ENCODE data around the gene ABITRAM. TPM values are rescaled to one million over a fixed set of nuclear protein-coding genes. Genes with fewer than 3 reads are reported as not detected.

ABITRAM gene
- total RNA-seq, 1 experiment from 2014 or later = 23.6 TPM

- Histone ChIP-seq H3K36me3 (ENCODE audit: low read depth) (peaks cover 10% of the 10 kb centered on the region), H3K4me1 (replicated peaks; ENCODE audit: insufficient read depth) (peaks cover 20% of the 10 kb centered on the region), H3F3A (ENCODE audit: insufficient read depth, low read depth) (peaks cover 14% of the 10 kb centered on the region; the same call in 1 of the 2 replicates), H3K9me2 (ENCODE audit: insufficient read depth) (no peaks in the 10 kb centered on the region), H3K27ac (peak within 1 kb of the TSS; percentile 80), H3K9me3 (ENCODE audit: insufficient read depth, low read depth) (no peaks in the 10 kb centered on the region), H4K20me1 (ENCODE audit: insufficient read depth) (no peaks in the 10 kb centered on the region), H3K27me3 (ENCODE audit: insufficient read depth, low read depth) (no peaks in the 10 kb centered on the region), H2AFZ (peak within 1 kb of the TSS; percentile 99), H3K4me3 (peak within 1 kb of the TSS; percentile 99), H3K4me2 (peak within 1 kb of the TSS; percentile 96), H3K79me2 (ENCODE audit: low read depth) (peaks cover 48% of the 10 kb centered on the region)
- TF ChIP-seq CTCF (conservative IDR thresholded peaks at IDR 0.05) (no peak), EZH2 (IDR thresholded peaks at IDR 0.05; ENCODE audit: low read depth) (no peak)
- peak; percentile 91 to 93 for DNase-seq
- no TSS peak for BruUV-seq (replicated peaks)
- ChIA-PET CTCF (interaction anchor here (0.6 kb wide), 1 partner anchor 48 kb away, joined by 3 read pairs; no protein-coding TSS in a partner anchor), POLR2A (ENCODE audit: unreplicated experiment) (interaction anchor here (0.5 to 0.6 kb wide), 2 partner anchors 39 to 83 kb away, joined by 4 to 6 read pairs; no protein-coding TSS in a partner anchor)
- intact Hi-C loops (cut with micrococcal nuclease; ENCODE audit: unreplicated experiment) = loop anchor here (1.0 to 10.0 kb wide), 4 partner anchors 79 to 411 kb away; partner anchors contain the start of gene CTNNAL1
Observed at GRCh38 chr9:108933718-108934322, 380 bp upstream of the ABITRAM start, which contains the start of gene ELP1. ELP1 (minus strand) TSS chr9:108934124; CDS start chr9:108931146, 2,978 bp downstream.

- Histone ChIP-seq H3F3A (ENCODE audit: insufficient read depth, low read depth) (peaks cover 14% of the 10 kb centered on the region; the same call in 1 of the 2 replicates), H3K27me3 (ENCODE audit: insufficient read depth, low read depth) (no peaks in the 10 kb centered on the region), H3K79me2 (ENCODE audit: low read depth) (peaks cover 26% of the 10 kb centered on the region), H3K9me3 (ENCODE audit: insufficient read depth, low read depth) (no peaks in the 10 kb centered on the region), H3K36me3 (ENCODE audit: low read depth) (peaks cover 16% of the 10 kb centered on the region), H3K27ac (no peak overlapping the region), H2AFZ (no peak overlapping the region), H3K4me1 (replicated peaks; ENCODE audit: insufficient read depth) (peaks cover 12% of the 10 kb centered on the region), H3K9me2 (ENCODE audit: insufficient read depth) (no peaks in the 10 kb centered on the region), H4K20me1 (ENCODE audit: insufficient read depth) (no peaks in the 10 kb centered on the region), H3K4me3 (no peak overlapping the region), H3K4me2 (no peak overlapping the region)
- ChIA-PET POLR2A (ENCODE audit: unreplicated experiment) (no interaction called here), CTCF (no interaction called here)
- TF ChIP-seq EZH2 (IDR thresholded peaks at IDR 0.05; ENCODE audit: low read depth) (no peak), CTCF (conservative IDR thresholded peaks at IDR 0.05) (no peak)
- DNase-seq = no peak
- BruUV-seq (replicated peaks) = no TSS peak
- intact Hi-C loops (cut with micrococcal nuclease; ENCODE audit: unreplicated experiment) = loop anchor here (10.0 kb wide), 2 partner anchors 257 to 407 kb away; no protein-coding TSS in a partner anchor
Observed at GRCh38 chr9:108937561-108938305, 3.5 kb downstream of the ABITRAM start.

- no TSS peak for BruUV-seq (replicated peaks)
- H2AFZ ChIP-seq = no peak overlapping the region
- no peaks in the 10 kb centered on the region for H3K9me3 ChIP-seq (ENCODE audit: insufficient read depth, low read depth)
- H4K20me1 ChIP-seq (ENCODE audit: insufficient read depth) = no peaks in the 10 kb centered on the region
- no peaks in the 10 kb centered on the region for H3K27me3 ChIP-seq (ENCODE audit: insufficient read depth, low read depth)
- no peaks in the 10 kb centered on the region for H3K9me2 ChIP-seq (ENCODE audit: insufficient read depth)
- no peak overlapping the region for H3K27ac ChIP-seq
- peaks cover 3% of the 10 kb centered on the region; the same call in 1 of the 2 replicates for H3F3A ChIP-seq (ENCODE audit: insufficient read depth, low read depth)
- H3K4me1 ChIP-seq (replicated peaks; ENCODE audit: insufficient read depth) = peaks cover 7% of the 10 kb centered on the region
- DNase-seq = no peak
- no peak for TF ChIP-seq CTCF (conservative IDR thresholded peaks at IDR 0.05)
- TF ChIP-seq EZH2 (IDR thresholded peaks at IDR 0.05; ENCODE audit: low read depth) = no peak
- CTCF ChIA-PET = no interaction called here
- POLR2A ChIA-PET (ENCODE audit: unreplicated experiment) = interaction anchor here (0.5 kb wide), 1 partner anchor 441 kb away, joined by 3 read pairs; no protein-coding TSS in a partner anchor
- H3K4me2 ChIP-seq = no peak overlapping the region
- peaks cover 9% of the 10 kb centered on the region for H3K79me2 ChIP-seq (ENCODE audit: low read depth)
- H3K36me3 ChIP-seq (ENCODE audit: low read depth) = peaks cover 16% of the 10 kb centered on the region
- H3K4me3 ChIP-seq = no peak overlapping the region
- intact Hi-C loops (cut with micrococcal nuclease; ENCODE audit: unreplicated experiment) = loop anchor here (10.0 kb wide), 2 partner anchors 255 to 405 kb away; no protein-coding TSS in a partner anchor
Observed at GRCh38 chr9:108939975-108940374, 5.8 kb downstream of the ABITRAM start.

All from PC-9 (cell line).